Uterus (tissue), 4 donors: ENCODE measurements around the gene BCL2L1. TPM values are rescaled to one million over a fixed set of nuclear protein-coding genes. Genes with fewer than 3 reads are reported as not detected.
"Not testable (repeated sequence)": the region's sequence is repeated elsewhere in the genome, so short reads cannot be mapped to it uniquely, and the experiment has no call there.

Experiments used
- DNase-seq, 2 donors: peaks; one replicate each; pipeline ENCODE4 v3.0.0-alpha.2; 2019 to 2020
- H3K27ac ChIP-seq, 2 donors: fragments of 200-600 bp; sonication (generic); 1 replicate in 1 of 2; 2 replicates in 1 of 2; pipeline ENCODE4 v1.5.1; 2016 to 2018
- H3K27me3 ChIP-seq, 2 donors: fragments of 200-600 bp; sonication (generic); one replicate each; pipeline ENCODE4 v1.5.1; 2018 to 2019; ENCODE audit warnings: control low read depth in 1 of 2
- H3K36me3 ChIP-seq, 2 donors: fragments of 200-600 bp; sonication (generic); one replicate each; pipeline ENCODE4 v1.5.1; 2019; ENCODE audit warnings: control low read depth in 1 of 2
- H3K4me1 ChIP-seq, 2 donors: fragments of 200-600 bp; sonication (generic); one replicate each; pipeline ENCODE4 v1.5.1; 2018 to 2019; ENCODE audit warnings: control low read depth in 1 of 2
- H3K4me3 ChIP-seq, 2 donors: fragments of 200-600 bp; sonication (generic); 1 replicate in 1 of 2; 2 replicates in 1 of 2; pipeline ENCODE4 v1.5.1; 2018 to 2019; ENCODE audit warnings: mild to moderate bottlenecking in 1 of 2
- H3K9me3 ChIP-seq, 2 donors: fragments of 200-600 bp; sonication (generic); one replicate each; pipeline ENCODE4 v1.5.1; 2019; ENCODE audit warnings: control low read depth in 1 of 2
- CTCF ChIP-seq, 4 experiments: fragments of 200-600 bp in 2 of 4; fragments of 450-650 bp in 2 of 4; sonication (generic) in 2 of 4; IDR thresholded peaks; one replicate each; pipeline ENCODE4 v1.5.1; 2016 to 2019; ENCODE audit warnings: antibody characterized with exemption in 4 of 4, mild to moderate bottlenecking in 2 of 4, moderate library complexity in 1 of 4
- POLR2A ChIP-seq, 2 donors: fragments of 450-650 bp; IDR thresholded peaks; one replicate each; pipeline ENCODE4 v1.6.1; 2016; ENCODE audit warnings: antibody characterized with exemption in 2 of 2, mild to moderate bottlenecking in 1 of 2, moderate library complexity in 1 of 2
- intact Hi-C: fragments of 100-400 bp; cut with DNase I; formaldehyde crosslinking; loops from one replicate; pipeline ENCODE4 v1.15.1; 2023; ENCODE audit warnings: low total_unique reads
- total RNA-seq, 4 donors: library from RNA; depleted of rRNA in 3 of 4; stranded (reverse); fragments of >200 nt in 3 of 4; gene quantifications; one replicate each; pipeline versions ENCODE4 v1.1.0 to v1.2.4, GENCODE V29; 2014 to 2023
- donor health status: DM: yes; HTN: yes; CAD: no.

Gene BCL2L1
- total RNA-seq, 4 donors from 2014 or later = 35.0 to 113 (median 57.4) TPM

GRCh38 chr20:31654534-31654933 is 68.1 kb downstream of the BCL2L1 start:
- no peak overlapping the region for H3K27ac ChIP-seq
- intact Hi-C loops = no loop called here
- H3K9me3 ChIP-seq = no peaks in the 10 kb centered on the region
- TF ChIP-seq CTCF (IDR thresholded peaks at IDR 0.05) (no peak), POLR2A (IDR thresholded peaks at IDR 0.05) (no peak)
- H3K36me3 ChIP-seq = no peaks in the 10 kb centered on the region
- DNase-seq = no peak
- H3K4me1 ChIP-seq = no peaks in the 10 kb centered on the region
- H3K4me3 ChIP-seq = no peak overlapping the region
- no peaks in the 10 kb centered on the region for H3K27me3 ChIP-seq

GRCh38 chr20:31653561-31653960 is 69.1 kb downstream of the BCL2L1 start:
- Histone ChIP-seq H3K4me1 (no peaks in the 10 kb centered on the region), H3K9me3 (no peaks in the 10 kb centered on the region), H3K27ac (no peak overlapping the region), H3K4me3 (no peak overlapping the region), H3K36me3 (no peaks in the 10 kb centered on the region), H3K27me3 (no peaks in the 10 kb centered on the region)
- no peak for TF ChIP-seq CTCF (IDR thresholded peaks at IDR 0.05)
- no peak for TF ChIP-seq POLR2A (IDR thresholded peaks at IDR 0.05)
- no peak for DNase-seq
- intact Hi-C loops = no loop called here

GRCh38 chr20:31652917-31653396 is 69.7 kb downstream of the BCL2L1 start:
- DNase-seq = no peak
- intact Hi-C loops = no loop called here
- Histone ChIP-seq H3K9me3 (no peaks in the 10 kb centered on the region), H3K4me1 (no peaks in the 10 kb centered on the region), H3K27ac (no peak overlapping the region), H3K4me3 (no peak overlapping the region), H3K27me3 (no peaks in the 10 kb centered on the region), H3K36me3 (no peaks in the 10 kb centered on the region)
- TF ChIP-seq CTCF (IDR thresholded peaks at IDR 0.05) = no peak
- TF ChIP-seq POLR2A (IDR thresholded peaks at IDR 0.05) = no peak

- H3K27me3 ChIP-seq, DNase-seq, intact Hi-C loops, H3K9me3 ChIP-seq, H3K36me3 ChIP-seq, H3K4me1 ChIP-seq, H3K4me3 ChIP-seq, H3K27ac ChIP-seq: not testable (repeated sequence)
Measured at GRCh38 chr20:31648104-31648503, 74.6 kb downstream of the BCL2L1 start.

GRCh38 chr20:31644701-31645100 is 78.0 kb downstream of the BCL2L1 start:
- no peaks in the 10 kb centered on the region for H3K9me3 ChIP-seq
- H3K27me3 ChIP-seq = no peaks in the 10 kb centered on the region
- H3K4me1 ChIP-seq = no peaks in the 10 kb centered on the region
- TF ChIP-seq POLR2A (IDR thresholded peaks at IDR 0.05) (no peak), CTCF (IDR thresholded peaks at IDR 0.05) (no peak)
- no peak overlapping the region for H3K27ac ChIP-seq
- DNase-seq = no peak
- intact Hi-C loops = no loop called here
- no peaks in the 10 kb centered on the region for H3K36me3 ChIP-seq
- no peak overlapping the region for H3K4me3 ChIP-seq

GRCh38 chr20:31643522-31643921 is 79.1 kb downstream of the BCL2L1 start:
- intact Hi-C loops = no loop called here
- Histone ChIP-seq H3K4me3 (no peak overlapping the region), H3K9me3 (no peaks in the 10 kb centered on the region), H3K27ac (no peak overlapping the region), H3K27me3 (no peaks in the 10 kb centered on the region), H3K4me1 (no peaks in the 10 kb centered on the region), H3K36me3 (no peaks in the 10 kb centered on the region)
- no peak for TF ChIP-seq CTCF (IDR thresholded peaks at IDR 0.05)
- no peak for TF ChIP-seq POLR2A (IDR thresholded peaks at IDR 0.05)
- DNase-seq = no peak
